HG02884 (cell line): ENCODE results near the gene SH3RF3.
"Not testable (repeated sequence)": the region's sequence is repeated elsewhere in the genome, so short reads cannot be mapped to it uniquely, and the experiment has no call there.

Source experiments
- ATAC-seq: cut with Tn5 transposase; IDR thresholded peaks from one replicate; pipeline ENCODE4 v1.9.1; 2021; ENCODE audit warnings: mild to moderate bottlenecking, moderate library complexity; ENCODE audit not compliant: unreplicated experiment

The SH3RF3 gene

GRCh38 chr2:109128616-109129355 lies at the start of gene SH3RF3:
TSS of gene SH3RF3 (plus strand) at chr2:109129205.
- no peak for ATAC-seq

GRCh38 chr2:109079590-109079989 lies 49.4 kb upstream of the SH3RF3 start:
- ATAC-seq: no peak

DNA sequence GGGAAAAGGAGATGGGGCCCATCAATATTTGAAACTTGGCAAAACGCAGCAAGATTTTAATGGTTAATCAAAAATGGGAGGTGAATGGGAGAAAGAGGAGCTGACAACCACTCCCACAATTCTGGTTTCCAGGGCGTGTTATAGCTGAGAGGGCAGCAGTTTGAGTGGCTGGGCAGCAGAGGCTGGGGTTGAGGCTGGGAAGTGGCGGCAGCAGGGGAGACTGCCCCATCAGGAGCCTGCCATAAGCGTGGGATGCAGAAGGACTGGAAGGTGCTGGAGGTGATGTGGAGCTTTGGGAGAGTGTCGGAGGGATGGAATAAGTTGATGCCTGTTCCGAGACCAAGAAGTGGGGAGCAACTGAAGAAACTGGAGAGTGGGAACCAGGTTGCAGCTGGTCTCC lies 48.9 kb upstream of the SH3RF3 start:
- no peak for ATAC-seq

DNA sequence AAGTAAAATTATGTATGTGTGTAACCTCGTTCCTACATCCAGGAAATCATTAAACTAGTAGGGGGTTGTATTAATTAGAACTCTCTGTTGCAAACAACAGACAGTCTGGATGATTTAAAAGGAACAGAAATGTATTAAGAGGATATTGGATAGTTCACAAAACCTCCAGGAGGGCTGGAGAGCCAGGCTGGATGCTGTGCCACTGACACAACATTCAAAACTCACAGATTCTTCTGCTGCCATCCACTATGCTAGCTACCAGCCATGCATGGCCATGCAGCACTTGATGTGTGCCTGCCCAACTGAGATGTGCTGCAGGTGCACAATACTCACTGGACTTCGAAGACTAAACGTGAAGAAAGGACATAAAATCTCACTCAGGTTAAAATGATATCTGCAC lies 48.2 kb upstream of the SH3RF3 start:
- ATAC-seq: no peak

GRCh38 chr2:109081374-109081773 lies 47.6 kb upstream of the SH3RF3 start:
- no peak for ATAC-seq

- no peak for ATAC-seq
Measured at GRCh38 chr2:109083771-109084170, 45.2 kb upstream of the SH3RF3 start.

DNA sequence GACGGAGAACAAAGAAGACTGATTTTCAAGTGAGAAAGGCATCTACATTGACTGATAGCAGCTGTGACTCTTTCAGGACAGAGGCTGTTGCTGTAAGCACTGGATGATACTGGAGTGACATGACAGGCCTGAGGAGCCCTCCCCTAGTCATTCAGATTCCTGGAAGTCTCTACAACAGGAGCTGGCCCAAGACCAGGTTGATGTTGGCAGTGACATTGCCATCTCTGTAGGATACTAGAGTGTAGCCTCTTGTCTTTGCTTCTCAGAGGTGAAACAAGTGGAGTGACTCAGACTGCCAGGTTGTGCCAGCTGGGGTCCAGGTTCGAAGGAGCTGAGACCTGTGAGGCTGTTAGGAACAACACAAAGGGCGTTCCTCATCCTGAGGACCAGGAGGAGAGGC lies 44.7 kb upstream of the SH3RF3 start:
- no peak for ATAC-seq

- no peak for ATAC-seq
Measured at GRCh38 chr2:109085912-109086742, 42.9 kb upstream of the SH3RF3 start.

GRCh38 chr2:109086743-109087020 lies 42.3 kb upstream of the SH3RF3 start:
- ATAC-seq: no peak

DNA sequence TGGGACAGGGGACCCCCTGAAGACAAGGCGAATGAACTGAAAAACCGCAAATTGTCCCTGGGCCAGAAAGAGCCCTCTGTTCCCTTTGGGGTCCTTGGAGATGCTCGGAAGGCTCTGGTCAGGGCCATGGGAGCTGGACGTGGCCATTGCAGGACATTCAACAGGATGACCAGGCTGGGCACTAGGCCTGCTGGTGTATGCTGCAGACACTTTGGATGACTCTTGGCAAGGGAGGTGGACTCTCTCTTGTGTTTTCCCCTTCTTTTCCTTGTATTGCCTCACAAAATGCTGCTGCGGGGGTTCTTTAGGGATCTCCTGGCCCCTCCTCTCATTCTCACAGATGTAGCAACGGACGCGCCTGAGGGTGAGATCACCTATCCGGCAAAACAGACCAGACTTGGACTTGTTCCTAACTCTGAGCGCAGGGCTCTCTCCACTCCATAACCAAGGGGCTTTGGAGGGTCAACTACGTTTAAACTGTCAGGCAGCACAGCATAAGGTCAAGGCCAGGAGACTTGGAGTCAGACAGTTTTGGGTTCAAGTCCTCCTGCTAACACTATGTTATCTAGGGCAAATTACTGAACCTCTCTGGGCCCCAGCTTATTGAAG lies 41.8 kb upstream of the SH3RF3 start:
- no peak for ATAC-seq

- ATAC-seq: no peak
Measured at GRCh38 chr2:109089602-109090300, 39.3 kb upstream of the SH3RF3 start.

DNA sequence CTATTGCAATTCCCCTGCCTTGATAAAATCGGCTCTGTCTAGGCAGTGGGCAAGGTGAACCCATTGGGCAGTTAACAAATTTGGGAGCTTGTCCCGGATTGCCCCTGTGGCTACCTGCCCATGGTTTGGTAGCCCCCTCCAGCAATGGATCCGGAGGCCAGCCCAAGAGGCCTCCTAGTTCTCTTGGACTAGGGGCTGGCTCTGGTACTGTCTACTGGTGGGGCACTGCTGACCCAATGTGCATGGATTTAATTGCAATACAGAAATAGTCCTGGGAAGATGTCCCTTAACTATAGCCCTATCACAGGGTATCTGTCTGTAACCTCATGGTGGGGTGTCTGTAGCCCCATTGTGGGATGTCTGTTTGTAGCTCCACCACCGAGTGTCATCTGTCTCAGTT lies 37.5 kb upstream of the SH3RF3 start:
- no peak for ATAC-seq

- ATAC-seq: no peak
Measured at GRCh38 chr2:109094144-109094543, 34.9 kb upstream of the SH3RF3 start.

DNA sequence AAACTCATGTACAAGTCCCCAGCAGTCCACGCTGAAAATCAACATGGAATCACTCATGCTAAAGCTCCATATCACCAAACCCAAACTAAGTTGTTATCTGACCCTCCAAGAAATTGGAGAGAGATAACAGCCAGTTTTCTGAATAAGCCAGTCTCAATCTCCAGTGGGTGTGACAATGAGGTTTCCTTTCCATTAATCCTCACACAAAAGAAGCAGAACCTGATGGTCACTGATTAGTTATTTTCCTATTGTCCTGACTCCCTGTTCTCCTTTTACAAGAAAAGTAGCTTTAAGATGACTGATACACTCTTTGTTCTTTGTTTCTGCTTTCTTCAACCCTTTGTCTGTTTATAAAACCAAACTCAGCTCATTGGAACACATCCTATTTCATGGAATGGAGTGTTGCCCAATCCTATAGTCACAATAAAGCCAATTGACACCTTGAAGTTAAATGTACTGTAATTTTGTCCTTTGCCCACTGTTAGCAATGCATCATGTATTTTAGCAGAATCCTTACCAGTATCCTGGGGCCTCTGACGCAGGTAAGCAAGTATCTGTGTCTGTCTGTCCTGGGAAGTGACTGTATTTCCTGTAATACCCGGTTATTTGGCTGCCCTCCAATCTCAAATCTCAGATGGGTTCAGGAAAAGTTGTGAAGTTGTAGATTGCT lies 30.6 kb upstream of the SH3RF3 start:
- no peak for ATAC-seq

DNA sequence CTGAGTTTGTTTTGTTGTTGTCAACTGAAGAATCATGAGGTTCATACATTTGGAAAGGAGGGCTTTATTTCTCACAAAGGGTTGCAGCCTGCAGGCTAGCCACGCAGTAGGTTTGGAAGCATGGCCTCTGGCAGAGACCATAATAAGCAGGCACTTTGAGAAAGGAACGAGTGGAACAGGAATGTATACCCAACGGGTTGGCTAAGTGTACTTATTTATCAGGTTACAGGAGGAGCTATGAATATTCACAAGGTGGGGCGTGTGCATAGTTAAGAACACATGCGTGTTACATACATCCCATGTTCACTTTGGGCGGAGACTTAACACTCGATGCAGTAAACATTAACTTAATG lies 30.1 kb upstream of the SH3RF3 start:
- no peak for ATAC-seq

DNA sequence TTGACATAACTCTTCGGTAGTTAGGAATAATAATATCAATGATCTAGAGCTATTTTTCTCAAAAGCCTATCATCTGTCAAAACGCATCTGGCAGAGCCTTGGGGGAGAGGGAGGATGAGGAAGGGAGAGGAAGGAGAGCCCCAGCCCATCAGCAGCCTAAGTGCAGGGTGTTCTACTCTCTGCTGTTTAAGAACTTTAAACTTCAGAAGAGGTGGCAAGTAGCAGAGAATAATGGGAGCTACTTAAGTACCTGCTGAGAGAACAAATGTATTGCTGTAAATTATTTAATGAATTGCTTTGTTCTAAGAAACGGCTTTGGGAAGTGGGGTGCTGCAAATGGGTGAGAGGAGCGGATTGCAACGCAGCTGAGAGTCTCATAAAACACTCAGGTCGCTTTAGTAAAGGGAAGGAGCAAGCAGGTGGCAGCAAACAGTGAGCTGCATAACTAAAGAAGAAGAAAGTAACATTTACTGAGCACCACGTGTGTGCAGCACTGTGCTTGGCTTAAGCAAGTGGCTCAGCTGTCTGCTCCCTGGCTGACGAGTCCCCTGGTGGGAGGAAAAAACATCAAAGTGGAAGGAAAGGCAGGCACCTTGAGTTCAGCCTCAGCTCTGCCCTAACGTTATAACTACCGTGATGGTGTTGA lies 26.3 kb upstream of the SH3RF3 start:
- no peak for ATAC-seq

- no peak for ATAC-seq
Measured at GRCh38 chr2:109105113-109105512, 23.9 kb upstream of the SH3RF3 start.

- ATAC-seq: no peak
Measured at GRCh38 chr2:109108740-109109139, 20.3 kb upstream of the SH3RF3 start.

DNA sequence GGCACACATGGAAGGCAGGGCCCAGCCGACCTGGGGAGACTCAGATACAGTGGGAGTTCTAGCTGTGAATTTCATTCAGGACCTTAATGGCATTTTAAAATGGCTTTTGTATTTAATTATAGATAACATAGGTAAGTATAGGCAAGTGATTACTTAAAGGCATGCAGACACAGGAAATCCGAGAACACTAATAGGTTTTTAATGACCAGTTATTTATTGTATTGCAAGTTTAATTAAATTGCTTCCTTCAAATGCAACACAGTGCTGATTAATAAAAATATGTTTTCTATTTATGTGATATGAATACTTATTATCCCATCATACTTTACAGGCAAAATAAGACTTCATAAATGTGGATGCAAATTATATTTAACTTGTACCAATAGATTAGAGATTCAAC lies 19.7 kb upstream of the SH3RF3 start:
- ATAC-seq: no peak

- no peak for ATAC-seq
Measured at GRCh38 chr2:109110170-109110569, 18.8 kb upstream of the SH3RF3 start.

DNA sequence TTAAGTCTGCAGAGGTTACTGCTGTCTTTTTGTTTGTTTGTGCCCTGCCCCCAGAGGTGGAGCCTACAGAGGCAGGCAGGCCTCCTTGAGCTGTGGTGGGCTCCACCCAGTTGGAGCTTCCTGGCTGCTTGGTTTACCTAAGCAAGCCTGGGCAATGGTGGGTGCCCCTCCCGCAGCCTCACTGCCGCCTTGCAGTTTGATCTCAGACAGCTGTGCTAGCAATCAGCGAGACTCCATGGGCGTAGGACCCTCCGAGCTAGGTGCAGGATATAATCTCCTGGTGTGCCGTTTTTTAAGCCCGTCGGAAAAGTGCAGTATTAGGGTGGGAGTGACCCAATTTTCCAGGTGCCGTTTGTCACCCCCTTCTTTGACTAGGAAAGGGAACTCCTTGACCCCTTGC lies 11.8 kb upstream of the SH3RF3 start:
- ATAC-seq: not testable (repeated sequence)
